HCT116 (cell line): ENCODE measurements around the gene SP110. TPM values are rescaled to one million over a fixed set of nuclear protein-coding genes. Genes with fewer than 3 reads are reported as not detected.

Source experiments
- ATAC-seq: fragments of 200-7000 bp; cut with Tn5 transposase; 2 replicates; pipeline ENCODE4 v1.9.1; 2020; ENCODE audit warnings: mild to moderate bottlenecking, moderate library complexity
- BruUV-seq: library from RNA; stranded (reverse); fragments of 400-500 nt; replicated peaks from 2 replicates; lab custom pipeline; 2021; lab: Mats Ljungman, UMichigan
- CTCF ChIA-PET: fragments of 300-600 bp; sonication (Branson Sonifier 250); formaldehyde crosslinking; loops from one replicate; lab custom pipeline; 2021; ENCODE audit warnings: antibody characterized with exemption; lab: Charles Lee
- POLR2A ChIA-PET: fragments of 300-600, 350-600 bp; sonication (Branson Sonifier 250); formaldehyde crosslinking; loops from one replicate; lab custom pipeline; 2021; ENCODE audit warnings: antibody characterized with exemption; lab: Charles Lee
- RAD21 ChIA-PET, 2 experiments: fragments of 300-600 bp; sonication (Branson Sonifier 250); formaldehyde crosslinking; loops; one replicate each; lab custom pipeline; 2023; ENCODE audit warnings: low total read pairs in 2 of 2; ENCODE audit not compliant: uncharacterized antibody in 2 of 2, unreplicated experiment in 2 of 2, low non-redundant PET in 1 of 2; lab: Charles Lee
- DNase-seq: peaks from one replicate; pipeline ENCODE4 v3.0.0-alpha.2; 2010; ENCODE audit warnings: low read depth, low spot score
- H2AFZ ChIP-seq: fragments of 200-600 bp; shearing (Covaris generic), sonication (generic); 2 replicates; pipeline ENCODE4 v1.6.1; 2017; ENCODE audit warnings: low read depth, mixed run types, mixed read lengths, antibody characterized with exemption, low read length; ENCODE audit not compliant: poor library complexity, severe bottlenecking
- H3K27ac ChIP-seq: 2 replicates; pipeline ENCODE4 v1.5.1; 2012; ENCODE audit warnings: low read depth, low read length
- H3K27me3 ChIP-seq: fragments of 200-600 bp; sonication (generic); 2 replicates; pipeline ENCODE4 v1.6.1; 2016; ENCODE audit warnings: mixed run types, low read length, mixed read lengths; ENCODE audit not compliant: insufficient read depth
- H3K36me3 ChIP-seq, 2 experiments: fragments of 200-500 bp in 1 of 2; fragments of 200-600 bp in 1 of 2; sonication (Bioruptor generic) in 1 of 2; sonication (generic) in 1 of 2; 2 replicates each; pipeline versions ENCODE4 v1.5.1 to v1.6.1; 2014 to 2016; ENCODE audit warnings: low read length in 2 of 2, inconsistent platforms in 1 of 2, mixed read lengths in 1 of 2, mixed run types in 1 of 2; ENCODE audit not compliant: insufficient read depth in 2 of 2, control insufficient read depth in 1 of 2
- H3K4me1 ChIP-seq, 2 experiments: fragments of 200-600 bp in 1 of 2; sonication (generic) in 1 of 2; 2 replicates each; pipeline versions ENCODE4 v1.5.1 to v1.6.1; 2012 to 2017; ENCODE audit warnings: low read length in 2 of 2, inconsistent platforms in 1 of 2, mild to moderate bottlenecking in 1 of 2, mixed read lengths in 1 of 2, mixed run types in 1 of 2, moderate library complexity in 1 of 2; ENCODE audit not compliant: insufficient read depth in 2 of 2, control insufficient read depth in 1 of 2
- H3K4me2 ChIP-seq: fragments of 200-600 bp; sonication (generic); 2 replicates; pipeline ENCODE4 v1.6.1; 2017; ENCODE audit warnings: mixed run types, low read length, mixed read lengths
- H3K4me3 ChIP-seq, 2 experiments: fragments of 200-600 bp in 1 of 2; sonication (generic) in 1 of 2; replicated peaks in 1 of 2; 2 replicates each; pipeline ENCODE4 v1.5.1; 2011 to 2016; ENCODE audit warnings: low read length in 2 of 2, control low read depth in 1 of 2, low read depth in 1 of 2, mild to moderate bottlenecking in 1 of 2, mixed read lengths in 1 of 2, mixed run types in 1 of 2
- H3K79me2 ChIP-seq: fragments of 200-600 bp; sonication (generic); 2 replicates; pipeline ENCODE4 v1.6.1; 2017; ENCODE audit warnings: mild to moderate bottlenecking, mixed run types, low read length, moderate library complexity, mixed read lengths; ENCODE audit not compliant: insufficient read depth
- H3K9ac ChIP-seq: fragments of 200-600 bp; sonication (generic); 2 replicates; pipeline ENCODE4 v1.6.1; 2016; ENCODE audit warnings: low read length, mixed read lengths
- H3K9me2 ChIP-seq: fragments of 200-600 bp; sonication (generic), shearing (Covaris generic); 2 replicates; pipeline ENCODE4 v1.6.1; 2017; ENCODE audit warnings: mixed run types, mild to moderate bottlenecking, moderate library complexity; ENCODE audit not compliant: insufficient read depth
- H3K9me3 ChIP-seq, 2 experiments: fragments of 200-500 bp in 1 of 2; fragments of 200-600 bp in 1 of 2; sonication (Bioruptor generic) in 1 of 2; sonication (generic) in 1 of 2; 2 replicates each; pipeline ENCODE4 v1.6.1; 2014 to 2017; ENCODE audit warnings: low read length in 2 of 2, mixed read lengths in 2 of 2, inconsistent platforms in 1 of 2, low read depth in 1 of 2, mild to moderate bottlenecking in 1 of 2, mixed run types in 1 of 2, moderate library complexity in 1 of 2; ENCODE audit not compliant: control insufficient read depth in 1 of 2, insufficient read depth in 1 of 2
- H4K20me1 ChIP-seq: fragments of 200-600 bp; sonication (generic), shearing (Covaris generic); 2 replicates; pipeline ENCODE4 v1.6.1; 2017; ENCODE audit warnings: mixed run types, mild to moderate bottlenecking, moderate library complexity; ENCODE audit not compliant: insufficient read depth
- CTCF ChIP-seq, 3 experiments: fragments of 200-600 bp in 1 of 3; sonication (generic) in 1 of 3; IDR thresholded peaks in 2 of 3; conservative IDR thresholded peaks in 1 of 3; 2 replicates each; pipeline ENCODE4 v1.5.1; 2012 to 2017; ENCODE audit warnings: low read depth in 2 of 3, low read length in 2 of 3, antibody characterized with exemption in 1 of 3, borderline replicate concordance in 1 of 3, control low read depth in 1 of 3, mild to moderate bottlenecking in 1 of 3, mixed read lengths in 1 of 3, mixed run types in 1 of 3, moderate library complexity in 1 of 3; ENCODE audit not compliant: insufficient read depth in 1 of 3
- ELF1 ChIP-seq: IDR thresholded peaks from 2 replicates; pipeline ENCODE4 v1.6.1; 2012; ENCODE audit warnings: low read depth, borderline replicate concordance
- EZH2 ChIP-seq: fragments of 200-600 bp; sonication (generic); IDR thresholded peaks from 2 replicates; pipeline ENCODE4 v1.6.1; 2017; ENCODE audit warnings: antibody characterized with exemption, mixed run types
- EZH2phosphoT487 ChIP-seq: fragments of 200-600 bp; IDR thresholded peaks from 2 replicates; pipeline ENCODE4 v1.6.1; 2018; ENCODE audit warnings: antibody characterized with exemption, borderline replicate concordance
- JUND ChIP-seq: IDR thresholded peaks from 2 replicates; pipeline ENCODE4 v1.6.1; 2012
- POLR2A ChIP-seq: IDR thresholded peaks from 2 replicates; pipeline ENCODE4 v1.7.0; 2011; ENCODE audit warnings: borderline replicate concordance; ENCODE audit not compliant: insufficient read depth, insufficient read length; ENCODE audit errors: extremely low read depth
- POLR2AphosphoS5 ChIP-seq: IDR thresholded peaks from 2 replicates; pipeline ENCODE4 v1.6.1; 2011; ENCODE audit warnings: mild to moderate bottlenecking, low read depth, low read length, moderate library complexity
- SP1 ChIP-seq: IDR thresholded peaks from 2 replicates; pipeline ENCODE4 v1.6.1; 2012; ENCODE audit warnings: low read depth
- SRF ChIP-seq: IDR thresholded peaks from 2 replicates; pipeline ENCODE4 v1.6.1; 2012; ENCODE audit warnings: low read depth
- TCF7L2 ChIP-seq: IDR thresholded peaks from 2 replicates; pipeline ENCODE4 v1.7.0; 2011; ENCODE audit warnings: borderline replicate concordance, inconsistent platforms; ENCODE audit not compliant: insufficient read depth, insufficient read length; ENCODE audit errors: extremely low read depth
- ZFX ChIP-seq: fragments of 450-650 bp; IDR thresholded peaks from 2 replicates; pipeline ENCODE4 v1.6.1; 2017
- intact Hi-C: fragments of 100-400 bp; cut with micrococcal nuclease; formaldehyde crosslinking; loops from 2 replicates; pipeline ENCODE4 v1.10.0; 2022
- total RNA-seq: library from RNA; stranded (reverse); gene quantifications from one replicate; pipeline ENCODE4 v1.2.1, GENCODE V29; 2021; ENCODE audit not compliant: unreplicated experiment

Gene SP110
- total RNA-seq, 1 experiment from 2014 or later, result 8.5 TPM

- ChIA-PET RAD21 (no interaction called here), CTCF (no interaction called here), POLR2A (no interaction called here)
- H3K27me3 ChIP-seq, result no peaks in the 10 kb centered on the region
- H3K9me3 ChIP-seq, result no peaks in the 10 kb centered on the region
- no peaks in the 10 kb centered on the region for H4K20me1 ChIP-seq
- H3K36me3 ChIP-seq, result no peaks in the 10 kb centered on the region
- ATAC-seq (no peak), DNase-seq (no peak)
- H3K27ac ChIP-seq, result no peak overlapping the region
- peaks cover 0 to 6% of the 10 kb centered on the region in 2 experiments; a peak in 1 of 4 replicates for H3K4me1 ChIP-seq
- H3K79me2 ChIP-seq, result no peaks in the 10 kb centered on the region
- TF ChIP-seq SP1 (no peak), CTCF (IDR thresholded peaks at IDR 0.05 in 2 of 3, conservative IDR thresholded peaks at IDR 0.05 in 1 of 3; ENCODE audit: borderline replicate concordance in 1 of 3, insufficient read depth in 1 of 3, low read depth in 2 of 3, low read length in 2 of 3) (no peak), POLR2A (no peak), POLR2AphosphoS5 (no peak), EZH2phosphoT487 (no peak), JUND (no peak), TCF7L2 (no peak), EZH2 (no peak), ZFX (no peak), SRF (no peak), ELF1 (no peak)
- no peak overlapping the region for H3K4me3 ChIP-seq
- H3K9me2 ChIP-seq, result no peaks in the 10 kb centered on the region
- no TSS peak for BruUV-seq
- intact Hi-C loops, result no loop called here
- H3K9ac ChIP-seq, result no peak overlapping the region
- no peak overlapping the region for H3K4me2 ChIP-seq
- H2AFZ ChIP-seq, result no peak overlapping the region
These were observed 47.8 kb upstream of the SP110 start for GRCh38 chr2:230267556-230267955.
